Ishikawa (cell line): ENCODE results near the gene BANP.

Experiments
- CEBPB ChIP-seq: IDR thresholded peaks from 2 replicates; pipeline ENCODE4 v1.6.1; 2012
- CREB1 ChIP-seq: IDR thresholded peaks from 2 replicates; pipeline ENCODE4 v1.6.1; 2012; ENCODE audit warnings: low read depth
- EGR1 ChIP-seq: IDR thresholded peaks from 2 replicates; pipeline ENCODE4 v1.6.1; 2012
- EP300 ChIP-seq: IDR thresholded peaks from 2 replicates; pipeline ENCODE4 v1.6.1; 2012; ENCODE audit warnings: borderline replicate concordance
- FOXM1 ChIP-seq: IDR thresholded peaks from 2 replicates; pipeline ENCODE4 v1.6.1; 2012; ENCODE audit warnings: low read depth, borderline replicate concordance
- NFIC ChIP-seq: IDR thresholded peaks from 2 replicates; pipeline ENCODE4 v1.6.1; 2012
- RAD21 ChIP-seq: IDR thresholded peaks from 2 replicates; pipeline ENCODE4 v1.6.1; 2012; ENCODE audit warnings: low read depth
- REST ChIP-seq: IDR thresholded peaks from 2 replicates; pipeline ENCODE4 v1.6.1; 2012; ENCODE audit warnings: low read depth, mild to moderate bottlenecking
- TAF1 ChIP-seq: IDR thresholded peaks from 2 replicates; pipeline ENCODE4 v1.6.1; 2012; ENCODE audit warnings: low read depth, mild to moderate bottlenecking
- TCF12 ChIP-seq: IDR thresholded peaks from 2 replicates; pipeline ENCODE4 v1.6.1; 2012; ENCODE audit warnings: low read depth
- TEAD4 ChIP-seq: IDR thresholded peaks from 2 replicates; pipeline ENCODE4 v1.6.1; 2012
- USF1 ChIP-seq: IDR thresholded peaks from 2 replicates; pipeline ENCODE4 v1.6.1; 2012
- YY1 ChIP-seq: IDR thresholded peaks from 2 replicates; pipeline ENCODE4 v1.6.1; 2012; ENCODE audit warnings: low read depth
- ZBTB7A ChIP-seq: IDR thresholded peaks from 2 replicates; pipeline ENCODE4 v1.6.1; 2012; ENCODE audit warnings: low read depth
- TF ChIP-seq, protein P1 (sequence below): IDR thresholded peaks from 2 replicates; pipeline ENCODE4 v1.6.1; 2012

Gene BANP

DNA sequence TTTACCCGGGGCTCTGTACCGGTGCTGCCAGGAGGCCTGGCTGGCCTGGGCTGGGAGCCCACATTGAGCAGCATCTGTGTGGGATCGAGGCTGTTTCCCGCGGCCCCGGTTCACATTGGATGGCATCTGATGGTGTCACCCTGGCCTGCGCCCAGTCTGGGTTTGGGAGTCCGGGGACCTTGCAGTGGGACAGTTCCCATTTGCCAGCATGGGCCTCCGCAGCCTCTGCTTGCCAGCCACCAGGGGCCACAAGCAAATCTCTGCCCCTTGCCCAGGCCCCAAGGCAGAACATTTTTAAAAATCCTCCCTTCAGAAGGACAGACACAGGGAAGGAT lies 64.5 kb downstream of the BANP start:
- TF ChIP-seq FOXM1 (no peak), REST (no peak), NFIC (no peak), TCF12 (no peak), USF1 (no peak), TEAD4 (no peak), EP300 (no peak), RAD21 (no peak), EGR1 (no peak), ZBTB7A (no peak), TAF1 (no peak), YY1 (no peak), CEBPB (no peak), CREB1 (no peak)
- TF ChIP-seq, protein P1, sequence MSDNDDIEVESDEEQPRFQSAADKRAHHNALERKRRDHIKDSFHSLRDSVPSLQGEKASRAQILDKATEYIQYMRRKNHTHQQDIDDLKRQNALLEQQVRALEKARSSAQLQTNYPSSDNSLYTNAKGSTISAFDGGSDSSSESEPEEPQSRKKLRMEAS, result no peak

DNA sequence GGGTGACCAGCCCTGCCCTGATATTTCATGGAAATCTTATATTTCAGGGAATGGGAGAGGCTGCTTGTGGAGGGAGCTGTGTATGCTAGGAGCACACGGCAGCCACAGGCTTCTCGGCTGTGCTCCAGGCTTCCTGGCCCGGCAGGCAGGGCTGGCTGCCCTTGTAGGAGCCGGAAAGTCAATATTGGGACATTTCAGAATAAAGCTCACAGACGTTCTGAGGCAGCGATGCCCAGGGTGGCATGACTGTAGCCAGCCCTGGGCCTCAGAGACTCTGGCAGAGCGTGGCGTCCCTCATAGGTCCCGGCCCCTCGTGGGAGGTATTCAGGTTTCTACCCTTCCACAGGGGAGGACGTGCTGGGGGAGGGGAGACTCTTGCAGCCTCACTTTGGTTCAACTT lies 65.7 kb downstream of the BANP start:
- TF ChIP-seq EGR1 (no peak), FOXM1 (no peak), YY1 (no peak), EP300 (no peak), CREB1 (no peak), ZBTB7A (no peak), RAD21 (no peak), NFIC (no peak), REST (no peak), CEBPB (no peak), TEAD4 (no peak), TCF12 (no peak), TAF1 (no peak), USF1 (no peak)
- TF ChIP-seq, protein P1, result no peak

DNA sequence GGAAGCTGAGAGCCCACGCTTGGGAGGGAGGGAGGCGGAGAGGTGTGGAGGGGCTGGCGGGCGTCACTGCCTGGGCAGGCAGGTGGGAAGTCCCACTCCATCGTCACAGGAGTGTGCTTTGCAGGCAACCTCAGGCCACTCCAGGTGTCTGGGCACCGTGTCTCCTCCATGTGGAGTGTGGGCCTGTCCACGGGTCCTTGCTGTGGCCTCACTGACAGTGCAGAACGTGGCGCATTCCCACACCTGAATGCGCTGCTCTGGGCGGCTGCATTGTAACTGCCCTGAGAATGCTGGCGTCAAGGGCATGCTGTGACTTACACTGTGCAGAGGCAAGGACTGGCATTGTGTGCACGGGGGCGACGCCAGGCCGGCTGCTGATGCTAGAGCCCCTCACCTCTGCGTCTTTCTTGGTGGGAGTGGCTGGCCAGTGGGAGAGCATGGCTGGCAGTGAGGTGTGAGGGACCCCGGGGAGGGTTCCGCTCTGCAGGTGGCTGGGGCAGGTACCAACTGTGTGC lies 66.4 kb downstream of the BANP start:
- TF ChIP-seq TCF12 (no peak), EP300 (no peak), USF1 (no peak), CEBPB (no peak), FOXM1 (no peak), ZBTB7A (no peak), REST (no peak), EGR1 (no peak), RAD21 (no peak), TAF1 (no peak), CREB1 (no peak), YY1 (no peak), TEAD4 (no peak), NFIC (no peak)
- TF ChIP-seq, protein P1, result no peak
